Mesenchymal stem cell (in vitro differentiated cells and primary cell): Measurements from ENCODE around the gene MTPN.

Source experiments
- DNase-seq: peaks from one replicate; pipeline ENCODE4 v3.0.0-alpha.2; 2013
- H2AFZ ChIP-seq: one replicate; pipeline ENCODE4 v1.6.1; 2013; ENCODE audit warnings: low read depth, mild to moderate bottlenecking, control low read depth, inconsistent platforms, low read length, moderate library complexity
- H2AK5ac ChIP-seq: 2 replicates; pipeline ENCODE4 v1.6.1; 2013; ENCODE audit warnings: low read length, moderate library complexity, mild to moderate bottlenecking, inconsistent platforms; ENCODE audit not compliant: severe bottlenecking
- H2BK120ac ChIP-seq: one replicate; pipeline ENCODE4 v1.6.1; 2013; ENCODE audit warnings: low read depth, mild to moderate bottlenecking, inconsistent platforms, low read length, moderate library complexity
- H2BK12ac ChIP-seq, 2 experiments: one replicate each; pipeline ENCODE4 v1.6.1; 2013; ENCODE audit warnings: inconsistent platforms in 2 of 2, low read length in 2 of 2, mild to moderate bottlenecking in 2 of 2, moderate library complexity in 2 of 2, control low read depth in 1 of 2
- H2BK15ac ChIP-seq: one replicate; pipeline ENCODE4 v1.6.1; 2013; ENCODE audit warnings: mild to moderate bottlenecking, low read depth, inconsistent platforms; ENCODE audit not compliant: poor library complexity, severe bottlenecking
- H2BK5ac ChIP-seq: 2 replicates; pipeline ENCODE4 v1.6.1; 2013; ENCODE audit warnings: low read depth, mild to moderate bottlenecking, low read length, control low read depth, inconsistent platforms; ENCODE audit not compliant: poor library complexity, severe bottlenecking
- H3K14ac ChIP-seq, 2 experiments: one replicate each; pipeline ENCODE4 v1.6.1; 2013; ENCODE audit warnings: inconsistent platforms in 2 of 2, low read length in 2 of 2, control low read depth in 1 of 2, mild to moderate bottlenecking in 1 of 2, moderate library complexity in 1 of 2
- H3K18ac ChIP-seq, 2 experiments: one replicate each; pipeline ENCODE4 v1.6.1; 2013; ENCODE audit warnings: inconsistent platforms in 2 of 2, low read length in 2 of 2, control low read depth in 1 of 2, low read depth in 1 of 2, mild to moderate bottlenecking in 1 of 2
- H3K23ac ChIP-seq, 2 experiments: one replicate each; pipeline ENCODE4 v1.6.1; 2013; ENCODE audit warnings: inconsistent platforms in 2 of 2, low read length in 2 of 2, mild to moderate bottlenecking in 2 of 2, moderate library complexity in 2 of 2, control low read depth in 1 of 2
- H3K27ac ChIP-seq: 2 replicates; pipeline ENCODE4 v1.5.1; 2013; ENCODE audit warnings: mild to moderate bottlenecking, moderate library complexity, low read length, control low read depth, inconsistent platforms; ENCODE audit not compliant: poor library complexity, severe bottlenecking
- H3K27me3 ChIP-seq, 2 experiments: 2 replicates each; pipeline versions ENCODE4 v1.6.1 to v1.7.0; 2013; ENCODE audit warnings: low read length in 2 of 2, mild to moderate bottlenecking in 2 of 2, moderate library complexity in 2 of 2, control low read depth in 1 of 2, inconsistent platforms in 1 of 2; ENCODE audit not compliant: control insufficient read depth in 1 of 2, insufficient read depth in 1 of 2
- H3K36me3 ChIP-seq, 2 experiments: 2 replicates each; pipeline versions ENCODE4 v1.6.1 to v1.7.0; 2013; ENCODE audit warnings: low read length in 2 of 2, control low read depth in 1 of 2, inconsistent platforms in 1 of 2, low read depth in 1 of 2, mild to moderate bottlenecking in 1 of 2; ENCODE audit not compliant: insufficient read depth in 2 of 2, control insufficient read depth in 1 of 2
- H3K4ac ChIP-seq, 2 experiments: one replicate each; pipeline ENCODE4 v1.6.1; 2013; ENCODE audit warnings: inconsistent platforms in 2 of 2, low read length in 2 of 2, mild to moderate bottlenecking in 2 of 2, moderate library complexity in 2 of 2, control low read depth in 1 of 2, low read depth in 1 of 2
- H3K4me1 ChIP-seq: 2 replicates; pipeline ENCODE4 v1.6.1; 2013; ENCODE audit warnings: low read depth, low read length, control low read depth; ENCODE audit not compliant: control insufficient read depth, insufficient read depth
- H3K4me2 ChIP-seq: 2 replicates; pipeline ENCODE4 v1.6.1; 2013; ENCODE audit warnings: low read length, mild to moderate bottlenecking, inconsistent platforms; ENCODE audit not compliant: poor library complexity, severe bottlenecking
- H3K4me3 ChIP-seq, 2 experiments: 2 replicates each; pipeline versions ENCODE4 v1.5.1 to v1.7.0; 2013; ENCODE audit warnings: low read length in 2 of 2, mild to moderate bottlenecking in 2 of 2, control low read depth in 1 of 2, low read depth in 1 of 2; ENCODE audit not compliant: insufficient read depth in 1 of 2
- H3K79me1 ChIP-seq: replicated peaks from 2 replicates; pipeline ENCODE4 v1.6.1; 2013; ENCODE audit warnings: mild to moderate bottlenecking, control low read depth, low read length, inconsistent platforms; ENCODE audit not compliant: poor library complexity, severe bottlenecking
- H3K9ac ChIP-seq: 2 replicates; pipeline ENCODE4 v1.7.0; 2013; ENCODE audit warnings: mild to moderate bottlenecking, low read length, moderate library complexity
- H3K9me3 ChIP-seq: 2 replicates; pipeline ENCODE4 v1.7.0; 2013; ENCODE audit warnings: mild to moderate bottlenecking, low read length; ENCODE audit not compliant: control insufficient read depth
- H4K8ac ChIP-seq: one replicate; pipeline ENCODE4 v1.6.1; 2013; ENCODE audit warnings: inconsistent platforms, mild to moderate bottlenecking, low read length, moderate library complexity
- H4K91ac ChIP-seq: one replicate; pipeline ENCODE4 v1.6.1; 2013; ENCODE audit warnings: mild to moderate bottlenecking, low read length, inconsistent platforms
- WGBS: methylation state at CpG from one replicate; pipeline ENCODE4 v1.1.7; 2013; ENCODE audit warnings: mixed read lengths; 5-methylcytosine and 5-hydroxymethylcytosine counted together

MTPN gene

DNA sequence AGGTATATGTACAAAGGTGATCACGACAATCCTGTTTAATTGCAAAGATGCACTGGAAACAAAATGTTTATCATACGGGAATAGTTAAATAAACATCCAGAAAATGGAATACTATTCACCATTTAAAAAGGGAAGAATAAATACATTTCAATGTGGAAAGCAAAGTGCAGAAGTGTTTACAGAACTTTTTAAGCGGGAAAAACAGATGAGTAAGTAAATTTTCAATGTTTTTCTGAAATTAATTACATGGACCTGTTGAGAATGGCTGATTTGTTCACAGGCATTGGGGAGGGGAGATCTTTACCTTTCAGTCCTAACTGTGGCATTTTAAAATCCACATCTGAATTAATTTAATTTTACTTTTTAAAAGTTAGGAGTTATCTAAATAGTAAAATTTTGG lies 7.1 kb downstream of the MTPN start:
- WGBS, result 97% methylated on average over 3 of the region's 3 CpGs

DNA sequence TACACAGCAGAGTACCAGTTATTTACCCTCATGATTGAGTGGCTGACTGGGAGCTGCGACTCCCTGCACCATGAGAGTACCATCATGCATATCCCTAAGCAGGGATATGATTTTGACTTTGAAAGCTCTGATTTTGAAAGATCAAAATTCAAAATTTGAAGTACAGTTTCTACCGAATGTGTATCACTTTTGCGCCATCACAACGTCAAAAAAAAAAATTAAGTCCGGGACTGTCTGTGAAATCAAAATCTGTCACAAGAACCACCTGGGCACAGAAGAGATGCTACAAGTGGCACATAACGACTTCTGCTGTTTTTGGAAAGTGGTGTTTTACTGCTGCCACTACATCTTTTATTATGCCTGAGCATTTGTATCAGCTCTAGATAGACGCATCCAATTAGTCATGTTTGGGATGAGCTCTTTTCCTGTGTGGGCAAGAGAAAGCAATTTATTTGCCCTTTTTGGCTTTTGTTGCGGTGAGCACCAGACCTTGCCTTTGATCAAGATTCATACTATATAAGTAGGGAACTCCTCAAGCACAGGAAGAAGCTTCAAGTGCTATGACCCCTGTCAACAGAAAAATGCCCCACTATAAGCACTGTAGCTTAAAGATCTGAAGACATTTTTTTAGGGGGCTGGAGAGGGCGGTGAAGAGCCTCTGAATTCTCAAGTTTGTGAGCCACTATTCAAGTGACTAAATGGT lies 10.7 kb downstream of the MTPN start:
- no peak overlapping the region for H2AK5ac ChIP-seq
- DNase-seq, result no peak
- H3K27ac ChIP-seq, result no peak overlapping the region
- H2AFZ ChIP-seq, result no peak overlapping the region
- H2BK5ac ChIP-seq, result no peak overlapping the region
- no peak overlapping the region for H4K91ac ChIP-seq
- H3K18ac ChIP-seq, result no peak overlapping the region
- H2BK12ac ChIP-seq, result no peak overlapping the region
- H3K23ac ChIP-seq, result no peak overlapping the region
- H3K4ac ChIP-seq, result no peak overlapping the region
- no peaks in the 10 kb centered on the region for H3K27me3 ChIP-seq
- no peak overlapping the region for H3K9ac ChIP-seq
- H3K4me2 ChIP-seq, result no peak overlapping the region
- WGBS, result 88% methylated on average over 7 of the region's 9 CpGs
- no peaks in the 10 kb centered on the region for H3K4me1 ChIP-seq
- H3K79me1 ChIP-seq, result peaks cover 1% of the 10 kb centered on the region
- peaks cover 0 to 27% of the 10 kb centered on the region in 2 experiments for H3K36me3 ChIP-seq
- no peak overlapping the region for H3K14ac ChIP-seq
- H2BK15ac ChIP-seq, result no peak overlapping the region
- H4K8ac ChIP-seq, result no peak overlapping the region
- H3K9me3 ChIP-seq, result no peaks in the 10 kb centered on the region
- H2BK120ac ChIP-seq, result no peak overlapping the region
- no peak overlapping the region for H3K4me3 ChIP-seq

More for the DNA sequence above, 7.1 kb downstream of the MTPN start:
- no peak for DNase-seq
- Histone ChIP-seq H2BK15ac (no peak overlapping the region), H3K79me1 (peaks cover 3% of the 10 kb centered on the region), H2AK5ac (no peak overlapping the region), H3K14ac (no peak overlapping the region), H3K9me3 (no peaks in the 10 kb centered on the region), H2AFZ (no peak overlapping the region), H4K91ac (no peak overlapping the region), H3K4ac (no peak overlapping the region), H3K4me2 (no peak overlapping the region), H3K23ac (no peak overlapping the region), H3K4me3 (no peak overlapping the region), H3K4me1 (peaks cover 3% of the 10 kb centered on the region), H3K18ac (no peak overlapping the region), H4K8ac (no peak overlapping the region), H3K9ac (no peak overlapping the region), H2BK120ac (no peak overlapping the region), H2BK12ac (no peak overlapping the region), H3K36me3 (peaks cover 0 to 49% of the 10 kb centered on the region in 2 experiments), H3K27me3 (no peaks in the 10 kb centered on the region), H2BK5ac (no peak overlapping the region), H3K27ac (no peak overlapping the region)

DNA sequence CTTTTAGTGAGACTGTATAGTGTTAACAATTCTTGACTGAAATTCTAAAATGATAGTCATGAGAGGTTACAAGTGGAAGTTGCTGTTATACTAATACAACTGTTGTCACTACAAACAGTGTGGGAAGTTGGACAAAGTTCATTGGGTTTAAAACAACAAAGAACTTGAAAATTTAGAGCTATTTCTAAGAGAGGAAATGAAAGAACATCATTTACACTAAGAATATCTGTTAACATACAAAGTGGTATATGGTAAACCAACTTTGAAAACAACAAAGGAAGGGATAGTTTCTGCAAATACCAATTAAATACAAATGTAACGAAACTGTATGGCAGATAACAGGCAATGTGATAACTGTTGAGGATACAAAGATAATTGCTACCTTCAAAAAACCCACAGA lies 11.6 kb downstream of the MTPN start:
- DNase-seq, result no peak
- no peak overlapping the region for H2BK12ac ChIP-seq
- H2BK5ac ChIP-seq, result no peak overlapping the region
- H4K8ac ChIP-seq, result no peak overlapping the region
- no peak overlapping the region for H4K91ac ChIP-seq
- H3K4me2 ChIP-seq, result no peak overlapping the region
- no peaks in the 10 kb centered on the region for H3K27me3 ChIP-seq
- no peak overlapping the region for H3K27ac ChIP-seq
- H2BK120ac ChIP-seq, result no peak overlapping the region
- H3K9me3 ChIP-seq, result no peaks in the 10 kb centered on the region
- H3K36me3 ChIP-seq, result peaks cover 0 to 18% of the 10 kb centered on the region in 2 experiments
- H2AK5ac ChIP-seq, result no peak overlapping the region
- no peaks in the 10 kb centered on the region for H3K79me1 ChIP-seq
- no peak overlapping the region for H3K23ac ChIP-seq
- no peak overlapping the region for H3K4ac ChIP-seq
- H2AFZ ChIP-seq, result no peak overlapping the region
- no peaks in the 10 kb centered on the region for H3K4me1 ChIP-seq
- no peak overlapping the region for H3K4me3 ChIP-seq
- H3K9ac ChIP-seq, result no peak overlapping the region
- no peak overlapping the region for H3K18ac ChIP-seq
- H2BK15ac ChIP-seq, result no peak overlapping the region
- no CpG with 5 or more reads among the region's 1 CpG for WGBS
- H3K14ac ChIP-seq, result no peak overlapping the region

DNA sequence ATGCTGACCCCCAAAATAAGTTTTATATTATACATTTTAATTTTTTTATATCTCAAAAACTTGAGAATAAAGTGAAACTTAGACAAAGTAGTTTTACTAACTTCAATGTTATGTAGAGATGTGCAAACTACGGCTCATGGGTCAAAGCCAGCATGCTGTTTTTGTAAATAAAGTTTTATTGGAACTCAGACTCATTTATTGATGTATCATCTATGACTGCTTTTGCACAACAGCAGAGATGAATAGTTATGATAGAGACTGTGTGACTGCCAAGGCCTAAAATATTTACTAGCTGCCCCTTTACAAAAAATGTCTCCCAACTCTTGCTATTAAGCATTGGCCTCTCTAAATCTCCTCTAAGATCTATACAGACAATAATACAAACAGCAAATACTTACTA lies 12.4 kb downstream of the MTPN start:
- Histone ChIP-seq H3K27me3 (no peaks in the 10 kb centered on the region), H3K9ac (peak overlapping the region; percentile 89), H4K91ac (no peak overlapping the region), H3K4me2 (no peak overlapping the region), H2AK5ac (no peak overlapping the region), H3K4me3 (peak overlapping the region in 1 of 2 experiments; percentile 62), H3K4me1 (no peaks in the 10 kb centered on the region), H3K9me3 (no peaks in the 10 kb centered on the region), H3K18ac (no peak overlapping the region), H3K36me3 (peaks cover 0 to 14% of the 10 kb centered on the region in 2 experiments), H3K27ac (no peak overlapping the region), H3K4ac (no peak overlapping the region), H2BK120ac (no peak overlapping the region), H3K23ac (no peak overlapping the region), H4K8ac (no peak overlapping the region), H3K14ac (no peak overlapping the region), H3K79me1 (no peaks in the 10 kb centered on the region), H2BK5ac (no peak overlapping the region), H2AFZ (no peak overlapping the region), H2BK12ac (no peak overlapping the region), H2BK15ac (no peak overlapping the region)
- DNase-seq, result no peak
- WGBS, result 100% methylated on average over 1 of the region's 1 CpG
